Mononuclear cell (primary cell): ENCODE data around the gene PTX4. TPM values are rescaled to one million over a fixed set of nuclear protein-coding genes. Genes with fewer than 3 reads are reported as not detected.

ENCODE experiments used
- H3K27me3 ChIP-seq: 2 replicates; pipeline ENCODE4 v1.6.0; 2011; ENCODE audit warnings: low read length, control low read depth; ENCODE audit not compliant: insufficient read depth
- H3K4me1 ChIP-seq: 2 replicates; pipeline ENCODE4 v1.5.1; 2011; ENCODE audit warnings: mild to moderate bottlenecking, low read length, control low read depth; ENCODE audit not compliant: insufficient read depth
- H3K4me3 ChIP-seq: 2 replicates; pipeline ENCODE4 v1.5.1; 2011; ENCODE audit warnings: mild to moderate bottlenecking, low read length, moderate library complexity
- H3K9me3 ChIP-seq: 2 replicates; pipeline ENCODE4 v1.5.1; 2011; ENCODE audit warnings: low read depth, mild to moderate bottlenecking, control low read depth, low read length
- total RNA-seq: library from RNA; depleted of rRNA; stranded (reverse); fragments of >200 nt; gene quantifications from one replicate; pipeline ENCODE4 v1.2.3, GENCODE V29; 2012

PTX4 gene
- total RNA-seq, 1 donor = not detected

DNA sequence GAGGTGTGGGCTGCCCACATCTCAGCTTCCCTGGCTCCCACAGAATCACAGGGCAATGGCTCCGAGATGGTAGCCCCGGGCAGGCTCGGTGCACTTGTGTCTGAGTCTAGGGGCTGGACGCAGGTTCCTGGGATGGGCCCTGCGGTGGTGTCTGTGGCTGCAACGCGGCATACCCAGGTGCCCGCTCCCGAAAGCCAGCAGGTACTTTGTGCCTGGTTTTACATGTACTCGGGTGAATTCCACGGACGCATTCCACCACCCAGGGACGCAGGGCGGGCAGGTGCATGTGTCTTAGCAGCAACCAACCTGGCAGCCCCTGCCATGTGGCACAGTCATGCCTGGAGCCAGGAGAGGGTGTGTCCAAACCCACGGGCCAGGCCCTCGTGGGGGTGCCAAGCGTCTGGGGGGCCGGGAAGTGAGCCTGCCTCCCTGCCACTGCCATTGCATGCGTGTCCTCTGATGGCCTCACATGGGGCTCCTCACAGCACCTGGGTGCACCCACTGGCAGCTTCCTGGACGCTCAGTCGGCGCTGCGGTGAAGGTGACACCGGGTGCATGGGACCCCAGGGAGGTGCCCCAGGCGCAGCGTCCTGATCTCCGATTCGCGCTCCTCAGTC lies 40.3 kb upstream of the PTX4 start:
- no peaks in the 10 kb centered on the region for H3K9me3 ChIP-seq
- peaks cover 25% of the 10 kb centered on the region for H3K4me1 ChIP-seq
- no peaks in the 10 kb centered on the region for H3K27me3 ChIP-seq
- H3K4me3 ChIP-seq = no peak overlapping the region

DNA sequence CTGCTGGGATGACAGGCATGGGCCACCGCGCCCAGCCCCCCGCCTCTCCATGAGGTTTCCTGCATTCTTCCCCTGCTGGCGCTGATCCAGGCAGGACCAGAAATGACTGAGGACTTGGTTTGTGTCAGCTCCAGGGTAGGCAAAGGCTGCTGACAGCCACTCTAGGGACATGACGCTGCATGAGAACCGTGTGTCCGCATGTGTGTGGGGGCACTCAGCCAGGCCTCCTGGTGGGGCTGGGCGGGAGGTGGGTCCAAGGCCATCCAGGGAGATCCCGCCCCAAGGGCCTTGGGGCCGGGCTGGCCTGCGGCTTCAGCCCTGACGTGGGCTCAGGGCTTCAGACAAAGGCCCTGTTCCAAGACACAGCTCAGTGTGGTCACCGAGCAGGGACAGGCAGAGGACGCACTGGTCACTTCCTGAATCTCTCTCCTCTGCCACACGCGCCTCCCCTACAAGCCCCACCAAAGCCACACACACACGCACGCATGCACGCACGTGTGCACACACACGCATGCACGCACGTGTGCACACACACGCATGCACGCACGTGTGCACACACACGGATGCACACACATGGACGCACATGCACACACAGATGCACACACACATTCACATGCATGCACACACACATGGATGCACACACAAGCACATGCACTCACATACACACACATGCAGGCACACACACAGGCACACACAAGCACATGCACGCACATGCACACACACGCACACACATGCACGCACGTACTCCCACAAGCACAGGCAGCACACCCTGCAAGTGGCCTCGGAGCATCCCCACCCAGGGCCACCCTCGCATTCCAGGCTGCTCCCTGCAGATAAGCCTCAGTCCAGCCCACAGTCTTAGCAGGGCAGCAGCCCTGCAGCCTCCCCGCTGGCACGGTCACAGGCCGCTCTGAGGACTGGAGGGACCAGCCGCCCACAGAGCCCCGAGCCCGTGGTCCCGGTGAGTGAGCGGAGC lies 39.4 kb upstream of the PTX4 start:
- H3K4me1 ChIP-seq = peaks cover 19% of the 10 kb centered on the region
- no peaks in the 10 kb centered on the region for H3K9me3 ChIP-seq
- H3K4me3 ChIP-seq = no peak overlapping the region
- H3K27me3 ChIP-seq = no peaks in the 10 kb centered on the region

GRCh38 chr16:1526608-1527555 lies 38.1 kb upstream of the PTX4 start:
- peaks cover 11% of the 10 kb centered on the region for H3K4me1 ChIP-seq
- no peaks in the 10 kb centered on the region for H3K9me3 ChIP-seq
- no peaks in the 10 kb centered on the region for H3K27me3 ChIP-seq
- H3K4me3 ChIP-seq = no peak overlapping the region

DNA sequence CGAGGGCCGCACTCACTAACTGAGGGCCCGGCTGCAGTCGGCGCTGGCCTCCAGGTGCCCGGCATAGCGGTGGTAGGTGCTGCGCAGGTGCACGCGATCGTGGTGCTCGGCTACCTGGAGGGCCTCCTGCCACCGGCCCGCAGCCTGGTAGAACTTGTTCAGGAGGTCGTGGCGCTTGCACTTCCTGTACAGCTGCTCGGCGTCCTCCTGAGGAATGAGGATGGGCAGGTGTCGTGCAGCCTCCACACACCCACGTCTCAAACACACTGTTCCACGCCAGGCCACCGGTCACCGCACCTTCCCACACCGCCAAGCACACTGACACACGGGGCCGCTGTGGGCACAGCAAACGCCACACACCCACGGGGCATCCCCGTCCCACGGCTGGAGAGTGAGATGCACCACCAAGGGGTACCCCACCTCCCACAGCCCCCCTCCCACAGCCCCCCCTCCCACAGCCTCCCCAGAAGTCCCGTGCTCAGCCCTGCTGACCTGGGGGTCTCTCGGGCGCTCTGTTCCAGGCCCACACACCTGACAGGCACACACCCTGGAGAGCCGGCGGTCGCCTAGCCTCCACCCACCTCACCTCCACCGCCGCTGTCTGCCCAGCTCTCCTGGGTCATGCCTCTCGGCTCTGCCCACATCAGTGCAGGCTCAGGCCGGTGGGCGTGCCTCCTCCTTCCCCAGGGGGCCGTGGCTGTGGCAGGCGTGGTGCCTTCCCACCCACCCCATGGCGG lies 37.3 kb upstream of the PTX4 start:
- no peaks in the 10 kb centered on the region for H3K27me3 ChIP-seq
- peaks cover 11% of the 10 kb centered on the region for H3K4me1 ChIP-seq
- no peaks in the 10 kb centered on the region for H3K9me3 ChIP-seq
- H3K4me3 ChIP-seq = no peak overlapping the region

GRCh38 chr16:1524366-1524765 lies 35.6 kb upstream of the PTX4 start:
- H3K27me3 ChIP-seq = no peaks in the 10 kb centered on the region
- H3K4me3 ChIP-seq = no peak overlapping the region
- H3K9me3 ChIP-seq = no peaks in the 10 kb centered on the region
- H3K4me1 ChIP-seq = peaks cover 11% of the 10 kb centered on the region

- Histone ChIP-seq H3K4me1 (peaks cover 11% of the 10 kb centered on the region), H3K27me3 (no peaks in the 10 kb centered on the region), H3K4me3 (no peak overlapping the region), H3K9me3 (no peaks in the 10 kb centered on the region)
Measured at GRCh38 chr16:1523581-1524245, 35.0 kb upstream of the PTX4 start.

GRCh38 chr16:1520461-1520860 lies 31.7 kb upstream of the PTX4 start:
- Histone ChIP-seq H3K4me1 (no peaks in the 10 kb centered on the region), H3K27me3 (no peaks in the 10 kb centered on the region), H3K9me3 (no peaks in the 10 kb centered on the region), H3K4me3 (no peak overlapping the region)

- no peaks in the 10 kb centered on the region for H3K4me1 ChIP-seq
- no peaks in the 10 kb centered on the region for H3K27me3 ChIP-seq
- H3K4me3 ChIP-seq = no peak overlapping the region
- H3K9me3 ChIP-seq = no peaks in the 10 kb centered on the region
Measured at GRCh38 chr16:1519831-1520230, 31.1 kb upstream of the PTX4 start.

DNA sequence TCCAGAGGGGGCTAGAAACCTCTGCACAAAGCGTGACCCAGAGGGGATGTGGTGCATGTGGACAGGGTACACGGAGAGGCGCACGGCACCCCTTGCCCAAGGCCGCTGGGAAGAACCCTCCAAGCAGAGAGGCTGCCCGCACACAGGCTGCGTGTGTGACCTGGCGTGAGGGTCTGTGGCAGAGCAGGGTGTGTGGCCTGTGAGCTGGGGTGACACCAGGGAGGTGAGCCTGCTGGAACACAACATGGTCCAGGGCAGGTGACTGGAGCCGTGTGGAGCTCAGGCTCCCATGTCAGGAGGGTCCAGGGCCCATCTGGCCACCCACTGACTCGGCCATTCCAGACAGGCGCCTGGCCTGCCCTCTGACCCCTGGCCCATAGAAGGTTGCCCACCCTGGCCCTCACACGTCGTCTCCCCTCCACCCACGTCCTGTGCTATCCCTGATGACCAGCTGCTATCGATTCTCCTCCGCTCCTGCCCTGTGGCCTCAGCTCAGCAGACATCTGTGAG lies 29.9 kb upstream of the PTX4 start:
- no peaks in the 10 kb centered on the region for H3K4me1 ChIP-seq
- no peaks in the 10 kb centered on the region for H3K9me3 ChIP-seq
- no peak overlapping the region for H3K4me3 ChIP-seq
- H3K27me3 ChIP-seq = no peaks in the 10 kb centered on the region

- Histone ChIP-seq H3K4me1 (no peaks in the 10 kb centered on the region), H3K27me3 (no peaks in the 10 kb centered on the region), H3K4me3 (no peak overlapping the region), H3K9me3 (no peaks in the 10 kb centered on the region)
Measured at GRCh38 chr16:1514507-1514906, 25.8 kb upstream of the PTX4 start.

GRCh38 chr16:1512774-1513173 lies 24.0 kb upstream of the PTX4 start:
- Histone ChIP-seq H3K4me1 (no peaks in the 10 kb centered on the region), H3K27me3 (no peaks in the 10 kb centered on the region), H3K4me3 (no peak overlapping the region), H3K9me3 (no peaks in the 10 kb centered on the region)

GRCh38 chr16:1511662-1512569 lies 23.2 kb upstream of the PTX4 start:
- Histone ChIP-seq H3K4me1 (no peaks in the 10 kb centered on the region), H3K27me3 (no peaks in the 10 kb centered on the region), H3K9me3 (no peaks in the 10 kb centered on the region), H3K4me3 (no peak overlapping the region)

GRCh38 chr16:1510941-1511351 lies 22.2 kb upstream of the PTX4 start:
- Histone ChIP-seq H3K4me3 (no peak overlapping the region), H3K4me1 (no peaks in the 10 kb centered on the region), H3K9me3 (no peaks in the 10 kb centered on the region), H3K27me3 (no peaks in the 10 kb centered on the region)
